ENCODE measurements around the gene CELSR3.

The CELSR3 gene

DNA sequence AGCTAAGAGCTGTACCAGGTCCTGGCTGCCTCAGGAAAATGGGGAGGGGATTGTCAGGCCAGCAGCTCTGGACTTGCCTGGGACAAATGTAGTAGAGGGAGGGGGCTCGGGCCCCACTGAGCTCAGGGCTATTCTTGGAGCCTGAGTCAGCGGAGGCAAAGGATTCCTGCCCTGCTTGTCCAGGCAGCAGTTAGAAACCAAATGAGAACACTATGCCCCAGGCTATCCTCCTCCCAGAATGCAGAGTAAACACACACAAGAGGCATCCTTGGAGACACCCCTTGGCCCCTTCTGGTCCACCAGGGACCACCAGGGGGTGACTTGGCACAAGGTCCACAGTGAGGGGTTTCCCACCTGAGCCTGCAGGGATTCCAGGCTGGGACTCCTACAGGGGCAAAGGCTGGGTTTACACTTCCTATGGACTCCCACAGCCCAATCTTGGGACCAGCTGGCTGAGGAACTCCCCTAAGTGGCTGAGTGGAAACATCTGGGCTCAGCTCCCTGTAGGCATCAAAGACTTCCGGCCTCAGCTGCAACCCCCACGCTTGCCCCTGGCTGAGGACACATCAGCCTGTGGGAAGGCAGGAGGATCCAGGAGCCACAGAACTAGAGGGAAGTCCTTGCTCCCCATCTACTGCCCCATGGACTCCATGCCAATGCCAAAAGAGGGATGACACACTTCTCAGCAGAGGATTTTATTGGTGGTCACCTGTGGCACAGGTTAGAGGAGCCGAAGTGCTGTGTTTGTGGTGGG is 64.2 kb downstream of the CELSR3 start:
- DNase-seq, result no peak

DNA sequence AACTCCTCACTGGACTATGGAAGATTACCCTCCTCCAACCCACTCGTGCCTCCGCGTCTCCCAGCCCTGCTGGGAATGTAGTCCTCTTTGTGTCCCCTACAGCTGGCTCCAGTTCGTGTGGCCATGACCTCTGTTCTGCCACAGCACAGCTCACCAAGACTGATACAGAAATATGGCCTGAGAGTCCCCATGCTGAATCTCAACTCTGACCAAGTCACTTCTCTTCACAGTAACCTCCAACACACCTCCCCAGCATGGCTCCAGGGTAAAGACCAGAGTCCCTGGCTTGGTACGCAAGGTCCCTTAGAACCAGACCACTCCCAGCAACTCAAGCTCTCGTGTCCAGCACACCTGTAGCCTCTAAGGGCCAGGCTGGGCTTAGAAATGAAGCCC is 65.3 kb downstream of the CELSR3 start:
- DNase-seq, result no peak

GRCh38 chr3:48596676-48597407 is 65.8 kb downstream of the CELSR3 start:
- DNase-seq, result no peak

GRCh38 chr3:48596157-48596556 is 66.5 kb downstream of the CELSR3 start:
- no peak for DNase-seq

- no peak for DNase-seq
These were observed 67.1 kb downstream of the CELSR3 start for GRCh38 chr3:48595526-48596121.

GRCh38 chr3:48595075-48595525 is 67.6 kb downstream of the CELSR3 start, which contains the start of gene COL7A1:
COL7A1 (minus strand) TSS chr3:48595329; CDS start chr3:48595159, 170 bp downstream.
- DNase-seq, result no peak

GRCh38 chr3:48594417-48595049 is 68.2 kb downstream of the CELSR3 start:
- no peak for DNase-seq

- no peak for DNase-seq
These were observed 69.3 kb downstream of the CELSR3 start for GRCh38 chr3:48593337-48593736.

DNA sequence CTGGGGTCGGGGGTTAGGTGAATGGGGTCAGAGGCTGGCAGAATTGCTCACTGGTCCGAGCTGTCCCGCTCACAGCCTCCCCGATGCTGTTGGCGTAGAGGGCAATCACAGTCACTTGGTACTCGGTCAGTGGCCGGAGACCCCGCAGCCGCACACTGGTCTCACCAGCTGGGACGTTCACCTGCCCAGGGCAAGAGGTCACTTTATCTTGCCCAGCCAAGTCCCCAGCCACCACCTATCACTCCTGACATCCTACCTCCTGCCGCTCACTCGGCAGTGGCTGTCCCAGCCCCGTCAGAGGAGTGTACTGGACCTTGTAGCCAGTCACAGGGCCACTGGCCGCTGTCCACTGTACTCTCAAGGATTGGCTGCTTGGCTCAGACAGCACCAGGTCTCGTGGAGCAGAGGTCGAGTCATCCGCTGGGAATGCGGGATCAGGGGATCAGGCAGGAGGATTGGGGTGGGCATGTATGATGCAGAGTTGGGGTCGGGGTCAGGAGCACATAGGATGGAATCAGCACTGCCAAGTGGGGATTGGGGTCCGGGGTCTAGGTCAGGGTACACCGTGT is 70.1 kb downstream of the CELSR3 start:
- no peak for DNase-seq

- DNase-seq, result no peak
These were observed 70.7 kb downstream of the CELSR3 start for GRCh38 chr3:48591886-48592518.

- no peak for DNase-seq
These were observed 71.2 kb downstream of the CELSR3 start for GRCh38 chr3:48591436-48591835.

GRCh38 chr3:48588230-48588629 is 74.5 kb downstream of the CELSR3 start:
- no peak for DNase-seq

DNA sequence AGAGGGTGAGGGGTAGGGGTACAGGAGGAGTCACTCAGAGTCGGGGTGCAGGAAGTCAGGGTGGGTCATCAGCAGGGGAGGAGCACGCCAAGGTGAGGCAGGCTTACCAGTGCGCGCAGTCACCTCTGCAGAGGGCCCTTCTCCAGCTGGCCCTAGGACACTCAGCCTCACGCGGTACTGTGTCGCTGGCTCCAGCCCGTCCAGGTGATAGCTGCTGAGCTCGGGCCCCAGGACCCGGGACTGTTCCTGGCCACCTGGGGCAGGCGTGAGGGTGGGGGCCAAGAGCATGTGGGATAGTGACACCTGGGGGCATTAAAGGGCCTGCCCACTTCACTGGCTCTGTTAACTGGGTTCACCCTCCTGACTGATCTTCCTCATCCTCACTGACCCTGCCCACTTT is 75.0 kb downstream of the CELSR3 start:
- DNase-seq, result no peak
